Choroid plexus epithelial cell (primary cell): ENCODE data around the gene TRIL.

ENCODE experiments used
- DNase-seq: peaks from one replicate; pipeline ENCODE4 v3.0.0-alpha.2; 2010; ENCODE audit warnings: low read depth
- H3K4me3 ChIP-seq: 2 replicates; pipeline ENCODE4 v1.5.1; 2011; ENCODE audit warnings: low read depth, mild to moderate bottlenecking, control low read depth, low read length, moderate library complexity
- TF ChIP-seq, protein P1 (sequence below): conservative IDR thresholded peaks from 2 replicates; pipeline ENCODE4 v1.5.1; 2011; ENCODE audit warnings: low read depth, mild to moderate bottlenecking, control low read depth, inconsistent platforms, low read length, moderate library complexity

TRIL gene

DNA sequence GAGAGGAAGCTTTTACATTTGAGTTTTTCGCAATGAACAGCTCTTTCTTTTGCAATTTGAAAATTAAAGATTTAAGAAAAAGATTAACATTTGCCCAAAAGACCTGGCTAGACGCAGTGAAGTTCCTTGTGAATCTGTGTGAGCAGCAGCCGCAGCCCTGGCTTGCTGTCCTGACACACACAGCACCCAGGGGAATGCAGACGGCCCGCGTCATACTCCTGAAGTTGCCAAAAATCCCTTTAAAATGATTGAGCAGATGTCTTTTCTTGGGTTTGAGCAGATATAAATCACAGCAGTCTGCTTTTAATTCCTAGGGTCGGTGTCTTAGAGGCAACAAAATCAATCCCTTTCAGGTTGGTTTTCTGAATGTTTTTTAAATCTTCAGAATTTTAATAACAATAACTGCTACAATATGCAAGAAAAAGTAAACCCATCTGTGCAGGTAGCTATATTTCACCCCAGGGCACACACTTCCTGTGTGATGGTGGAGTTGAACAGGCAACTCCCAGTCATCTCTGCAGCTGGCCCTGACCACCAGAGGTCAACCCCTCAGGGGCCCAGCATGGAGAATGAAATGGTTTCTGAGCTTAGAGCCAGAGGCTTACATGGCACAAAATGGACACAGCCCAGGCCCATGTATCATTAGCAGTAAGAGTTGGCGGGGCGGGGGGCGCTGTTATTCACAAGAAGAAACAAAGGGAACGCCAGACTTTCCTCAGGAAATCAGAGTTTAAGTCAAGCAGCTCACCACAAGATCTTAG is 32.2 kb upstream of the TRIL start:
- TF ChIP-seq, protein P1, sequence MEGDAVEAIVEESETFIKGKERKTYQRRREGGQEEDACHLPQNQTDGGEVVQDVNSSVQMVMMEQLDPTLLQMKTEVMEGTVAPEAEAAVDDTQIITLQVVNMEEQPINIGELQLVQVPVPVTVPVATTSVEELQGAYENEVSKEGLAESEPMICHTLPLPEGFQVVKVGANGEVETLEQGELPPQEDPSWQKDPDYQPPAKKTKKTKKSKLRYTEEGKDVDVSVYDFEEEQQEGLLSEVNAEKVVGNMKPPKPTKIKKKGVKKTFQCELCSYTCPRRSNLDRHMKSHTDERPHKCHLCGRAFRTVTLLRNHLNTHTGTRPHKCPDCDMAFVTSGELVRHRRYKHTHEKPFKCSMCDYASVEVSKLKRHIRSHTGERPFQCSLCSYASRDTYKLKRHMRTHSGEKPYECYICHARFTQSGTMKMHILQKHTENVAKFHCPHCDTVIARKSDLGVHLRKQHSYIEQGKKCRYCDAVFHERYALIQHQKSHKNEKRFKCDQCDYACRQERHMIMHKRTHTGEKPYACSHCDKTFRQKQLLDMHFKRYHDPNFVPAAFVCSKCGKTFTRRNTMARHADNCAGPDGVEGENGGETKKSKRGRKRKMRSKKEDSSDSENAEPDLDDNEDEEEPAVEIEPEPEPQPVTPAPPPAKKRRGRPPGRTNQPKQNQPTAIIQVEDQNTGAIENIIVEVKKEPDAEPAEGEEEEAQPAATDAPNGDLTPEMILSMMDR = no peak
- DNase-seq = no peak
- no peak overlapping the region for H3K4me3 ChIP-seq

GRCh38 chr7:28989211-28989980 is 31.3 kb upstream of the TRIL start:
- DNase-seq = no peak
- no peak overlapping the region for H3K4me3 ChIP-seq
- TF ChIP-seq, protein P1 = no peak

DNA sequence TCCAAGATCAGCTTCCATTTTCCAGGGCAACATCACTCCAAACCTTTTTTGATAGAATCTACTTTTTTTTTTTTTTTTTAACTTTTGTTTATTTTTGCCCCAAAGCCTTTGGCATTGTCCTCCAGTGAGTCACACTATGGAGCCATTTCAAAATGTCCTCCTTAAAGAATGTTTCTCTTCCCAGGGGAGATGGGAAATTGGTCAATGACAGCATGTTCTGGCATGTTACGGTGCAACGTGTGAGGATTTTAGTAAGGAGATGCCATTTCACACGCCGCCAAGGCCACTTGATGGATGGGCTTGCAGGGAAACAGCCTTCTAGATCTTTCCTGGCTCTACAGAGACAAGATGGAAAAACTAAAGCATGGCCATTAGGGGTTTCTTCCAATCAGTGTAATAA is 30.7 kb upstream of the TRIL start:
- peak; percentile 70 for DNase-seq
- TF ChIP-seq, protein P1 = no peak
- H3K4me3 ChIP-seq = no peak overlapping the region

DNA sequence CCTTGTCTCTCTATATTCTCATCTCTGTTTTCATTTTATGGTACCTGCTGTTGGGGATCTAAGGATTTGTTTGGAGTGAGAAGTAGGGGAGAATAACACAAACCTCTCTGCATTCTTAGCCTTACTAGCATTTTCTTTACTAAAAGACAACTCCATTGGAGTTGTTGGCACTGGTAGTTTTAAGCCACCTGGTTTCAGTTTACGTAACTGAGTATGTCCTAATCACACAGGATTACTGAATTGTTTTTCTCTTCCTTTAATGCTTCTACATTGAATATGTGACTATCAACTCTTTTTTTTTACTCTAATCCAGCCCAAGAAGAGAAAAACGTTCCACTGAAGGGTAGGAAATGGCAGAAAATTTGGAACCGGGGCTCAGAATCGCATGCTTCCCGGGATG is 30.0 kb upstream of the TRIL start:
- TF ChIP-seq, protein P1 = no peak
- DNase-seq = no peak
- no peak overlapping the region for H3K4me3 ChIP-seq

- TF ChIP-seq, protein P1 = no peak
- H3K4me3 ChIP-seq = no peak overlapping the region
- peak; percentile 77 for DNase-seq
Measured at GRCh38 chr7:28986765-28987110, 28.6 kb upstream of the TRIL start.

DNA sequence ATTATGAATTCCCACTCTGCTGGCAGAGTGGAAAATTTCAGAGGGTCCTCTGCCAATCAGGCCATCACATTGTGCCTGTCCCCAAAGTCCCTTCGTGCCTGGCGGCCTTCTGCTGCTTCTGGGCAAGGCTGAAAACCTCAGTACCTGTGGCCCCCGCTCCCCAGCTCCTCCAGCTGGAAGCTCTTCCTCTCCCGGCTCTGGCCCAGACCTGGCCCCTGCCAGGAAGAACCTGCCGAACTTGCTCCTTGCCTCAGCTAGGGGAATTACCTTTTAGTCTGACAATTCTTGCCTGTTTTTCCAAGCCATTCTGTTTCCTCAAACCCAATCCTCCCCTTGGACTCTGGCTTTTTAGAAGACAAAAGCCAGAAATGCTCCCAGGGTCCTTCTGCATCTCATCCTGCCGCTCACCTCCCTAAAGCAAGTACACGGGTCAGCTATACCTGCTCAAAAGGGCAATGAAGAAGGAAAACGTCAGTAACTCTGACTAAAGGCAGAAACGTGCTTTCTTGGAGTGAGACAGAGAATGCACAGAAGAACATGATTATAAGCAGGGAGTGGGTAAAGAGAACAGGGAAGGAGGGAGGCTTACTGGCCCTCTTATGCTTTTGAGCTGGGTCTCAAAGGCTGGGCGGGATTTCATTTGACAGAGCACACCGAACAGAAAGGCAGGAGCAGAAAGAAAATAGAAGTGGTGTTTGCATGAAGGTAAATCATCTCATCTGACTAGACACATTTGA is 28.1 kb upstream of the TRIL start:
- DNase-seq = no peak
- TF ChIP-seq, protein P1 = no peak
- no peak overlapping the region for H3K4me3 ChIP-seq
